Measurements from ENCODE around the gene ABCC3. TPM values are rescaled to one million over a fixed set of nuclear protein-coding genes. Genes with fewer than 3 reads are reported as not detected.

The ABCC3 gene, protein sequence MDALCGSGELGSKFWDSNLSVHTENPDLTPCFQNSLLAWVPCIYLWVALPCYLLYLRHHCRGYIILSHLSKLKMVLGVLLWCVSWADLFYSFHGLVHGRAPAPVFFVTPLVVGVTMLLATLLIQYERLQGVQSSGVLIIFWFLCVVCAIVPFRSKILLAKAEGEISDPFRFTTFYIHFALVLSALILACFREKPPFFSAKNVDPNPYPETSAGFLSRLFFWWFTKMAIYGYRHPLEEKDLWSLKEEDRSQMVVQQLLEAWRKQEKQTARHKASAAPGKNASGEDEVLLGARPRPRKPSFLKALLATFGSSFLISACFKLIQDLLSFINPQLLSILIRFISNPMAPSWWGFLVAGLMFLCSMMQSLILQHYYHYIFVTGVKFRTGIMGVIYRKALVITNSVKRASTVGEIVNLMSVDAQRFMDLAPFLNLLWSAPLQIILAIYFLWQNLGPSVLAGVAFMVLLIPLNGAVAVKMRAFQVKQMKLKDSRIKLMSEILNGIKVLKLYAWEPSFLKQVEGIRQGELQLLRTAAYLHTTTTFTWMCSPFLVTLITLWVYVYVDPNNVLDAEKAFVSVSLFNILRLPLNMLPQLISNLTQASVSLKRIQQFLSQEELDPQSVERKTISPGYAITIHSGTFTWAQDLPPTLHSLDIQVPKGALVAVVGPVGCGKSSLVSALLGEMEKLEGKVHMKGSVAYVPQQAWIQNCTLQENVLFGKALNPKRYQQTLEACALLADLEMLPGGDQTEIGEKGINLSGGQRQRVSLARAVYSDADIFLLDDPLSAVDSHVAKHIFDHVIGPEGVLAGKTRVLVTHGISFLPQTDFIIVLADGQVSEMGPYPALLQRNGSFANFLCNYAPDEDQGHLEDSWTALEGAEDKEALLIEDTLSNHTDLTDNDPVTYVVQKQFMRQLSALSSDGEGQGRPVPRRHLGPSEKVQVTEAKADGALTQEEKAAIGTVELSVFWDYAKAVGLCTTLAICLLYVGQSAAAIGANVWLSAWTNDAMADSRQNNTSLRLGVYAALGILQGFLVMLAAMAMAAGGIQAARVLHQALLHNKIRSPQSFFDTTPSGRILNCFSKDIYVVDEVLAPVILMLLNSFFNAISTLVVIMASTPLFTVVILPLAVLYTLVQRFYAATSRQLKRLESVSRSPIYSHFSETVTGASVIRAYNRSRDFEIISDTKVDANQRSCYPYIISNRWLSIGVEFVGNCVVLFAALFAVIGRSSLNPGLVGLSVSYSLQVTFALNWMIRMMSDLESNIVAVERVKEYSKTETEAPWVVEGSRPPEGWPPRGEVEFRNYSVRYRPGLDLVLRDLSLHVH (N-terminal part only)
- total RNA-seq: 1.1 and 2.1 TPM in 2 replicates
- 2.6 and 4.2 TPM in 2 replicates for polyA plus RNA-seq
- 1.9 and 2.1 TPM in 2 replicates for polyA plus RNA-seq (2011; cell fraction: cytosol; rRNA removed)
- polyA plus RNA-seq (2011; cell fraction: nucleus; rRNA removed): 9.6 and 18.4 TPM in 2 replicates
- 1.4 and 1.7 TPM in 2 replicates for polyA plus RNA-seq (2012)
- polyA minus RNA-seq: 4.1 and 4.5 TPM in 2 replicates
- 19.9 TPM for polyA minus RNA-seq (2011; cell fraction: cytosol; rRNA and poly(A)+ RNA removed)
- polyA minus RNA-seq (2011; cell fraction: nucleus; rRNA and poly(A)+ RNA removed): 3.0 and 5.5 TPM in 2 replicates
- percentile 19 among the genes with signal in this experiment for Bru-seq, nascent RNA
- percentile 26 among the genes with signal in this experiment for BruChase-seq, experiment 1, labeled RNA remaining after a 6-hour chase
- BruChase-seq, experiment 2, labeled RNA remaining after a 2-hour chase: percentile 14 among the genes with signal in this experiment
- long read RNA-seq, partial matches to known transcripts: 1 of 5 reads
- long read RNA-seq, other reads (novel, unspliced or antisense): 2 of 5 reads

DNA sequence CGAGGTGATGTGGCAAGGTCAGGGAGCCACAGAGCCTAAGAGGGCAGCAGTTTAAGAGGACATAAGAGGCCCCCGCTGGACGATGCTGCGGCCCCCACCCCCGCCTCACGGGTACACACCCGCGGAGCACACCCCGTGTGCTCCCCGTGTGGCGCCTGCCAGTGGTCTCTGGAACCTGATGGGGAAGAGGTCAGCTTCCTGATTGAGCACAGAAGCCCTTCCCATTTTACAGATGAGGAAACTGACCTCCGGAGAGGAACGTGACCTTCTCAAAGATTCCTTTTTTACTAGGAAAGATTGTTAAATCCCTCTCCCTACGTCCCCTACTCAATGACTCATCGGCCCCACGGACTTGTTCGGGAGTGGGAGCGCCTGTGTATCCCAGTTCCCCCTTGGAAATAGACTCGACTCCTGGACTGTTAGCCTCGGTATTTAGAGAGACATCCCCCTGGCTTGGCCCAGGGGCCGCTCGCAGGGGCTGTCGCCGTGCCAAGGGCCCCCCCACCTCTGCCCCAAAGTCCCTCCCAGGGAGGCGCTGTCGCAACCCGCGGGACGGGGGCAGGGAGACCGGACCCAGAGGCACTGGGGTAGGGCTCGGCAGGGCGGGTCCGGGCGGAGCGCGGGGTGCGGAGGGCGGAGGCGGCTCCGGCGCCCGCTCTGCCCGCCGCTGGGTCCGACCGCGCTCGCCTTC lies at the start of gene ABCC3:
TSS of gene ABCC3 (plus strand) at position 658 of the 691 bp plus-strand sequence. CDS start 56 bp downstream, outside the sequence.
- Histone ChIP-seq H3K9me3 (replicated peaks; ENCODE audit: control insufficient read depth, insufficient read depth, low read length) (no peaks in the 10 kb centered on the region), H3K36me3 (ENCODE audit: control insufficient read depth in 2 of 2, extremely low read depth in 1 of 2, insufficient read depth in 2 of 2, low read length in 2 of 2) (no peaks in the 10 kb centered on the region), H3K27me3 (ENCODE audit: control insufficient read depth in 2 of 2, insufficient read depth in 2 of 2, low read length in 2 of 2) (peaks cover 0 to 2% of the 10 kb centered on the region in 2 experiments), H3K27ac (ENCODE audit: insufficient read depth, low read depth, low read length) (no peak within 1 kb of the TSS), H3K9ac (replicated peaks; ENCODE audit: extremely low read depth, insufficient read depth, low read length) (peak within 1 kb of the TSS; percentile 13), H2AFZ (ENCODE audit: low read depth, low read length) (peak within 1 kb of the TSS; percentile 58), H3K4me1 (ENCODE audit: control insufficient read depth, extremely low read depth, insufficient read depth, low read length) (peaks cover 36% of the 10 kb centered on the region), H3K4me2 (ENCODE audit: insufficient read depth, low read length) (peak within 1 kb of the TSS; percentile 70), H4K20me1 (replicated peaks; ENCODE audit: control insufficient read depth, extremely low read depth, insufficient read depth, low read length) (no peaks in the 10 kb centered on the region), H3K9me1 (replicated peaks; ENCODE audit: control insufficient read depth, extremely low read depth, insufficient read depth, low read length) (no peaks in the 10 kb centered on the region), H3K79me2 (ENCODE audit: control insufficient read depth, insufficient read depth, low read length) (no peaks in the 10 kb centered on the region), H3K4me3 (replicated peaks in 1 of 3; ENCODE audit: insufficient read depth in 1 of 3, low read depth in 1 of 3, low read length in 3 of 3) (peak within 1 kb of the TSS; percentile 18 to 43 (median 26))
- POLR2A ChIA-PET: no interaction called here
- intact Hi-C loops (cut with micrococcal nuclease) (no loop called here), dilution Hi-C loops (cut with MboI; ENCODE audit: extremely low pct_ligation_motif_present, low sequenced_read_pairs) (no loop called here)
- DNase-seq (ENCODE audit: low read depth, low spot score) (no peak), FAIRE-seq (no peak)
- CTCF ChIA-PET: no interaction called here
- BruUV-seq (replicated peaks): no TSS peak
- TF ChIP-seq POLR2AphosphoS5 (IDR thresholded peaks at IDR 0.05; ENCODE audit: insufficient read depth, low read depth, low read length) (no peak), MYC (IDR thresholded peaks at IDR 0.05; ENCODE audit: low read depth, low read length) (no peak), EZH2 (IDR thresholded peaks at IDR 0.05; ENCODE audit: borderline replicate concordance, low read depth, low read length, severe bottlenecking) (no peak), POLR2A (IDR thresholded peaks at IDR 0.05; ENCODE audit: low read depth, low read length) (no peak), JUN (IDR thresholded peaks at IDR 0.05; ENCODE audit: borderline replicate concordance, insufficient read depth, insufficient read length, low read depth) (no peak), GATA2 (IDR thresholded peaks at IDR 0.05; ENCODE audit: insufficient read depth, insufficient read length, low read depth, low read length) (no peak), FOS (IDR thresholded peaks at IDR 0.05; ENCODE audit: borderline replicate concordance, insufficient read depth, low read length) (no peak)
- TF ChIP-seq, protein P1, sequence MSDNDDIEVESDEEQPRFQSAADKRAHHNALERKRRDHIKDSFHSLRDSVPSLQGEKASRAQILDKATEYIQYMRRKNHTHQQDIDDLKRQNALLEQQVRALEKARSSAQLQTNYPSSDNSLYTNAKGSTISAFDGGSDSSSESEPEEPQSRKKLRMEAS (IDR thresholded peaks at IDR 0.05; ENCODE audit: insufficient read depth, insufficient read length): no peak
- TF ChIP-seq, protein P2, sequence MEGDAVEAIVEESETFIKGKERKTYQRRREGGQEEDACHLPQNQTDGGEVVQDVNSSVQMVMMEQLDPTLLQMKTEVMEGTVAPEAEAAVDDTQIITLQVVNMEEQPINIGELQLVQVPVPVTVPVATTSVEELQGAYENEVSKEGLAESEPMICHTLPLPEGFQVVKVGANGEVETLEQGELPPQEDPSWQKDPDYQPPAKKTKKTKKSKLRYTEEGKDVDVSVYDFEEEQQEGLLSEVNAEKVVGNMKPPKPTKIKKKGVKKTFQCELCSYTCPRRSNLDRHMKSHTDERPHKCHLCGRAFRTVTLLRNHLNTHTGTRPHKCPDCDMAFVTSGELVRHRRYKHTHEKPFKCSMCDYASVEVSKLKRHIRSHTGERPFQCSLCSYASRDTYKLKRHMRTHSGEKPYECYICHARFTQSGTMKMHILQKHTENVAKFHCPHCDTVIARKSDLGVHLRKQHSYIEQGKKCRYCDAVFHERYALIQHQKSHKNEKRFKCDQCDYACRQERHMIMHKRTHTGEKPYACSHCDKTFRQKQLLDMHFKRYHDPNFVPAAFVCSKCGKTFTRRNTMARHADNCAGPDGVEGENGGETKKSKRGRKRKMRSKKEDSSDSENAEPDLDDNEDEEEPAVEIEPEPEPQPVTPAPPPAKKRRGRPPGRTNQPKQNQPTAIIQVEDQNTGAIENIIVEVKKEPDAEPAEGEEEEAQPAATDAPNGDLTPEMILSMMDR (IDR thresholded peaks at IDR 0.05; ENCODE audit: extremely low read depth in 1 of 2, insufficient read depth in 1 of 2, low read depth in 1 of 2, low read length in 2 of 2): no peak

Data from endothelial cell of umbilical vein (primary cell).